ENCODE measurements around the gene TRIM37. TPM values are rescaled to one million over a fixed set of nuclear protein-coding genes. Genes with fewer than 3 reads are reported as not detected.
A peak's percentile ranks its signal among the peaks of the same experiment; 100 is the strongest.

Gene TRIM37
- total RNA-seq, 1 donor from 2014 or later = 32.6 TPM

GRCh38 chr17:59010026-59010425, 96.7 kb downstream of the TRIM37 start:
- TF ChIP-seq CTCF (IDR thresholded peaks at IDR 0.05) = no peak
- Mint-ChIP-seq H3K36me3 (ENCODE audit: unreplicated experiment) (peaks cover 21% of the 10 kb centered on the region), H3K4me1 (ENCODE audit: unreplicated experiment) (no peaks in the 10 kb centered on the region), H3K9me3 (ENCODE audit: unreplicated experiment) (no peaks in the 10 kb centered on the region), H3K4me3 (ENCODE audit: unreplicated experiment) (no peak overlapping the region), H3K27ac (ENCODE audit: unreplicated experiment) (no peak overlapping the region), H3K27me3 (ENCODE audit: unreplicated experiment) (no peaks in the 10 kb centered on the region)
- no peak for DNase-seq (ENCODE audit: extremely low spot score, unreplicated experiment)

- Mint-ChIP-seq H3K36me3 (ENCODE audit: unreplicated experiment) (peaks cover 14% of the 10 kb centered on the region), H3K27ac (ENCODE audit: unreplicated experiment) (no peak overlapping the region), H3K4me1 (ENCODE audit: unreplicated experiment) (peaks cover 3% of the 10 kb centered on the region), H3K27me3 (ENCODE audit: unreplicated experiment) (no peaks in the 10 kb centered on the region), H3K4me3 (ENCODE audit: unreplicated experiment) (no peak overlapping the region), H3K9me3 (ENCODE audit: unreplicated experiment) (no peaks in the 10 kb centered on the region)
- DNase-seq (ENCODE audit: extremely low spot score, unreplicated experiment) = no peak
- no peak for TF ChIP-seq CTCF (IDR thresholded peaks at IDR 0.05)
Observed at GRCh38 chr17:59008737-59009136, 97.9 kb downstream of the TRIM37 start.

- Mint-ChIP-seq H3K4me1 (ENCODE audit: unreplicated experiment) (peaks cover 6% of the 10 kb centered on the region), H3K36me3 (ENCODE audit: unreplicated experiment) (peaks cover 13% of the 10 kb centered on the region), H3K9me3 (ENCODE audit: unreplicated experiment) (no peaks in the 10 kb centered on the region), H3K4me3 (ENCODE audit: unreplicated experiment) (no peak overlapping the region), H3K27me3 (ENCODE audit: unreplicated experiment) (no peaks in the 10 kb centered on the region), H3K27ac (ENCODE audit: unreplicated experiment) (no peak overlapping the region)
- no peak for DNase-seq (ENCODE audit: extremely low spot score, unreplicated experiment)
- no peak for TF ChIP-seq CTCF (IDR thresholded peaks at IDR 0.05)
Observed at GRCh38 chr17:59007995-59008394, 98.7 kb downstream of the TRIM37 start.

GRCh38 chr17:59004338-59005111, 102.2 kb downstream of the TRIM37 start:
- no peak for DNase-seq (ENCODE audit: extremely low spot score, unreplicated experiment)
- TF ChIP-seq CTCF (IDR thresholded peaks at IDR 0.05) = peak; percentile 94
- H3K27ac Mint-ChIP-seq (ENCODE audit: unreplicated experiment) = peak overlapping the region; percentile 72
- H3K4me3 Mint-ChIP-seq (ENCODE audit: unreplicated experiment) = no peak overlapping the region
- no peaks in the 10 kb centered on the region for H3K9me3 Mint-ChIP-seq (ENCODE audit: unreplicated experiment)
- no peaks in the 10 kb centered on the region for H3K27me3 Mint-ChIP-seq (ENCODE audit: unreplicated experiment)
- H3K4me1 Mint-ChIP-seq (ENCODE audit: unreplicated experiment) = peaks cover 32% of the 10 kb centered on the region
- H3K36me3 Mint-ChIP-seq (ENCODE audit: unreplicated experiment) = peaks cover 10% of the 10 kb centered on the region

GRCh38 chr17:59003860-59004259, 102.8 kb downstream of the TRIM37 start:
- Mint-ChIP-seq H3K27me3 (ENCODE audit: unreplicated experiment) (no peaks in the 10 kb centered on the region), H3K4me1 (ENCODE audit: unreplicated experiment) (peaks cover 36% of the 10 kb centered on the region), H3K4me3 (ENCODE audit: unreplicated experiment) (no peak overlapping the region), H3K36me3 (ENCODE audit: unreplicated experiment) (peaks cover 15% of the 10 kb centered on the region), H3K9me3 (ENCODE audit: unreplicated experiment) (no peaks in the 10 kb centered on the region), H3K27ac (ENCODE audit: unreplicated experiment) (no peak overlapping the region)
- no peak for DNase-seq (ENCODE audit: extremely low spot score, unreplicated experiment)
- no peak for TF ChIP-seq CTCF (IDR thresholded peaks at IDR 0.05)

Data from osteocyte (in vitro differentiated cells).